HG03175 (cell line): ENCODE data around the gene ST6GALNAC2.

Source experiments
- ATAC-seq: cut with Tn5 transposase; IDR thresholded peaks from one replicate; pipeline ENCODE4 v1.9.1; 2021; ENCODE audit warnings: mild to moderate bottlenecking, moderate library complexity; ENCODE audit not compliant: unreplicated experiment

ST6GALNAC2 gene

GRCh38 chr17:76601065-76601464 lies 15.4 kb upstream of the ST6GALNAC2 start:
- no peak for ATAC-seq

- ATAC-seq: no peak
These were observed 14.2 kb upstream of the ST6GALNAC2 start for GRCh38 chr17:76599694-76600460.

GRCh38 chr17:76598004-76598439 lies 12.4 kb upstream of the ST6GALNAC2 start:
- ATAC-seq: no peak

- no peak for ATAC-seq
These were observed 11.7 kb upstream of the ST6GALNAC2 start for GRCh38 chr17:76597156-76598003.

GRCh38 chr17:76594690-76595089 lies 9.0 kb upstream of the ST6GALNAC2 start:
- ATAC-seq: no peak

- no peak for ATAC-seq
These were observed 8.3 kb upstream of the ST6GALNAC2 start for GRCh38 chr17:76593959-76594358.

GRCh38 chr17:76593384-76593826 lies 7.7 kb upstream of the ST6GALNAC2 start:
- ATAC-seq: no peak

- ATAC-seq: no peak
These were observed 2.5 kb upstream of the ST6GALNAC2 start for GRCh38 chr17:76588182-76588581.

- no peak for ATAC-seq
These were observed 1.3 kb upstream of the ST6GALNAC2 start for GRCh38 chr17:76586741-76587487.

GRCh38 chr17:76585033-76585648 lies 519 bp downstream of the ST6GALNAC2 start:
- ATAC-seq: no peak

GRCh38 chr17:76584427-76585032 lies 1.1 kb downstream of the ST6GALNAC2 start:
- no peak for ATAC-seq

GRCh38 chr17:76582660-76583059 lies 3.0 kb downstream of the ST6GALNAC2 start:
- no peak for ATAC-seq

- no peak for ATAC-seq
These were observed 4.1 kb downstream of the ST6GALNAC2 start for GRCh38 chr17:76581515-76581914.

- ATAC-seq: no peak
These were observed 6.4 kb downstream of the ST6GALNAC2 start for GRCh38 chr17:76579281-76579680.

GRCh38 chr17:76578376-76578775 lies 7.3 kb downstream of the ST6GALNAC2 start:
- ATAC-seq: no peak

GRCh38 chr17:76577876-76578275 lies 7.8 kb downstream of the ST6GALNAC2 start:
- no peak for ATAC-seq

GRCh38 chr17:76576189-76576588 lies 9.5 kb downstream of the ST6GALNAC2 start:
- no peak for ATAC-seq

GRCh38 chr17:76575570-76575969 lies 10.1 kb downstream of the ST6GALNAC2 start:
- ATAC-seq: no peak

GRCh38 chr17:76574166-76574565 lies 11.5 kb downstream of the ST6GALNAC2 start:
- ATAC-seq: no peak

GRCh38 chr17:76573096-76573495 lies 12.6 kb downstream of the ST6GALNAC2 start:
- no peak for ATAC-seq
